HG03175 (cell line): Measurements from ENCODE around the gene AHRR.
"Not testable (repeated sequence)": the region's sequence is repeated elsewhere in the genome, so short reads cannot be mapped to it uniquely, and the experiment has no call there.

Source experiments
- ATAC-seq: cut with Tn5 transposase; IDR thresholded peaks from one replicate; pipeline ENCODE4 v1.9.1; 2021; ENCODE audit warnings: mild to moderate bottlenecking, moderate library complexity; ENCODE audit not compliant: unreplicated experiment

The AHRR gene

DNA sequence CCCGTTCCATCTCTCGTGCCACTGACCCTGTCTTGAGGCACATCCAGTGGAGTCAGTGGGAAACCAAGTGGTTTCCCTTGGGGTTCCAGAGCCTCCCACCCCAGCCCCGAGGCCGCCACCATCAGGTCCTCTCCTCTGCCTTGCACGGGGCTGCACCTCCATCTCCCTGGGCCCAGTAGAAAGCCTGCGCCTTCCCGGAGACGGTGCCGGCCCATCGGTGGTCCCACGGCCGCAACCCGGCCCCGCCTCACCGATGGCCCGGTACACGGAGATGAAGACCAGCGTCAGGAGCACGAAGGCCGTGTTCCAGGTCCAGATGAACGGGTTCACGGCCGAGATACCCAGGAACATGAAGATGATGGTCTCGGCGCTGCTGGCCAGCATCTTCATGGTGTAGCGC, 161.5 kb downstream of the AHRR start:
- no peak for ATAC-seq

DNA sequence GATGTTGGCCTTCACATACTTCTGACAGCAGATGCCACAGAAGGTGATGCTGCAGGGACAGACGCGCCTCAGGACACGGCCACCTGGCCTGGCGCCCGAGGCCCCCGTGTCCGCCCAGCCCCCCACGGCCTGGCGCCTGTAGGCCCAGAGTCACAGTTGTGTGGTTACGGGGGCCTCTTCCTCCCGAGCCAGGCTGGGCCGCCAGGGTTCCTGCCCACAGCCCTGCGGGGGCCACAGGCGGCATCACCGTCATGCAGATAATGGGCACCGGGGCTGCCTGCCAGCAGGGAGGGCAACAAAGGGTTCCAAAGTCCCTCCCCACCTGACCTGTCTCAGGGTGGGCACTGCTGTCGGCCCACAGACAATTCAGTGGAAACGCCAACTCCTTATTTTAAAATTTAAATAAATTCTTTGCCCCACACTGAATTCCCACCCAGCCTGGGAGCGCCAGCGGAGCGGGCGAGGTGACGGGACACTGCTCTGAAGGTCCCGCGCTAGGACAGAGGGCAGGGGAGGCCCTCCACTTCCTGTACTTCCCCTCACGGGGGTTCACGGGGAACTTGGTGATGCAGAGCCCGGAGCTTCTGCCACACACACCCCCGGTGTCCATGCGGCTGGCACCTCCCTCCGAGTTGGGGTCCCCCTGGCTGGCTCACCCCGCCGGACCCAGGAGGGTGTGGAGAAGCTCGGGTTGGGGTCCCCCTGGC, 162.1 kb downstream of the AHRR start:
- ATAC-seq, result no peak

DNA sequence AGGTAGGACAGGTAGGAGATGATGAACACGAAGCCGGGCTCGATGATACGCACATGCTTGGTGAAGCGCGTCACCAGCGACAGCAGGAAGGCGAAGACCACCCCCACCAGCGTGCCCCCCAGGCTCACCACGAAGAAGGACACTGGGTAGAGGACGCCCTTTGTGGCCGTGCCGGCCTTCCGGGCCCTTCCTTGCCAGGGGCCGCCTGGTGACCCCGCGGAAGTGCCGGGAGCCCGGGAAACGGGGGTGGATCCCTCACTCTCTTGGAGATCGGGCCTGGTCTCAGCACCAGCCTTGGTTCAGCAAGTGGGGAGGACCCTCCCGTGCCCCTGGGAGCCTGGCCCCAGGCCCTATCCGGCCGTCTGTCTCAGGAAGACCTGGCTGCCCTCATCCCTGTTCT, 163.0 kb downstream of the AHRR start:
- ATAC-seq, result no peak

DNA sequence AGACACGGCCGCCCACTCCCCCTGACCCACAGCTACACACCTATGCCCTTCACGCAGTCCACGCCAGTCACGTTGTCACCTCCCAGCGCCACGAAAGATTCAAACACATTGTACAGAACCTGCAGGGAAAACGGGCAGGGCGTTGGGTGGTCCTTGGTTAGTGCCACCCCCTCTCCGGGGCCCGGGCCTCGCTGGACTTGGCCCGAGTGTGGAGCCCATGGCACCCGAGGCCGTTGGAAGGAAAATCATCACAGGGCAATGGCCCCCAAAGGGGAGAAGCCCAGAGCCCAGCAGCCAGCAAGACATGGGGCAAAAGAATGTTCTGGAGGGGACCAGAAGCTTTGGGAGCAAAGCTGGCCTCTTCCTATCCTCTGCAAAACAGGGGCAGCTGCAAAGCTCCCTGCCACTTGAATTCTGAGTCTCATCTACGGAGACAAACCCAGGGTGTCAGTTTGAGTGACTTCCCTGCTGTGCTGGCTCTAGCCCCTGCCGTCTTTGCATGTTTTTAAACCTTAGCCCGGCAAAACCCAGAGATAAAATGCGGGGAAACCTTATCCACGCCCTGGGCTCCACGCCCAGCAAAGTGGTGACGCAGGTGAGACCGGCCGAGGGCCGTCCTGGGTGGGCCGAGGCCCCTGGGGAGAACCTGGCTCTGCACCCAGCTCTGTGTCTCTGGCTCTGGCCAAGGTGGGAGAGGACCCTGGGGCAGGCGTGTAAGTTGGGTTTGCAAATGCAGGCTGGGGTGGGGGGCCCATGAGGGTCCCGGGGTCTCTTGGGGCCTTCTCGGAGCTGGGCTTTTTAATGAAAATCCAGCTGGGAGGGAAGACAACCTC, 163.8 kb downstream of the AHRR start:
- ATAC-seq, result no peak

DNA sequence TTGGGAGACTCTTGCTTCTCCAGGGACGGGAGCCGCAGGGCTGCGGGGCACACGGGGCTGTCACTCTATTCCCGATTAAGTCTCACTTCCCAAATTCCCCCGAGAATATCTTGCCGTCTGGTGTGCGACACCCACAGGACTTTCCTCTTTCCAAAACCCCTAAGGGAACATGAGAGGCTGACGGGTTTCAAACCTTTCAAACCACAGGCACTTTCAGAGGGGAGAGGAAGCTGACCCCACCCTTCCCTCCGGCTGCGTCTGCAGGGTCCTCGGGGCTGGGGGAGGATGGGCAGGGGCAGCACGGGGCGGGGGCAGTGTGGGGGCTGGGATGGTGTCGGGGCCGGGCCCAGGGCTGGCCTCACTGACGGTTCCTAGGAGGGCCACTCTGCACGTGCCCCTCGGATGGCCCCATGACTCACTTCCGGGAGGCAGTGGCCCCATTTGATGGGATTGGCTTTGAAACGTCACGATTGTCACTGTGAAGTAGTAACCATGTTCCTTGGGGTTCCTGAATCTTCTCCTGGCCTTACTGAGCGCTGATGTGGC, 164.5 kb downstream of the AHRR start:
- ATAC-seq, result no peak

DNA sequence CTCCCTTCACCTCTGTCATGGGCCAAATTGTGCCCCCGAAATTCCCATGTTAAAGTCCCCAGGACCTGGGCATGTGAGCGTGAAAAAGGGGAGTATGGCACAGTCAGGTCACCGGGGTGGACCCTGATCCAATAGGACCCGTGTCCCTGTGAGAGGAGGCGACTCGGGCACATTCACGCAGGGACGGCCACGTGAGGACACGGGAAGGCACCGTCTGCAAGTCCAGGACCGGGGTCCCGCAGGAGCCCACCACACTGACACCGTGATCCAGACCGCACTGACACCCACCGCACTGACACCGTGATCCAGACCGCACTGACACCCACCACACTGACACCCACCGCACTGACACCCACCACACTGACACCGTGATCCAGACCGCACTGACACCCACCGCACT, 165.1 kb downstream of the AHRR start:
- not testable (repeated sequence) for ATAC-seq
